H9 (cell line): ENCODE data around the gene SNED1. TPM values are rescaled to one million over a fixed set of nuclear protein-coding genes. Genes with fewer than 3 reads are reported as not detected.

Experiments used
- DNase-seq: peaks from one replicate; pipeline ENCODE4 v3.0.0-alpha.2; 2017
- H2AFZ ChIP-seq: one replicate; pipeline ENCODE4 v1.6.1; 2013; ENCODE audit warnings: mild to moderate bottlenecking, low read length, control low read depth, moderate library complexity
- H2AK5ac ChIP-seq: 2 replicates; pipeline ENCODE4 v1.6.1; 2013; ENCODE audit warnings: low read length, control low read depth, mixed read lengths; ENCODE audit not compliant: insufficient read length
- H2BK120ac ChIP-seq: one replicate; pipeline ENCODE4 v1.6.1; 2013; ENCODE audit warnings: low read depth, mild to moderate bottlenecking, low read length, control low read depth, inconsistent platforms; ENCODE audit not compliant: poor library complexity, severe bottlenecking
- H2BK12ac ChIP-seq: 2 replicates; pipeline ENCODE4 v1.6.1; 2013; ENCODE audit warnings: low read length, control low read depth, mixed read lengths, low read depth; ENCODE audit not compliant: insufficient read length
- H2BK15ac ChIP-seq: 2 replicates; pipeline ENCODE4 v1.6.1; 2013; ENCODE audit warnings: low read depth, low read length, control low read depth
- H2BK20ac ChIP-seq: one replicate; pipeline ENCODE4 v1.6.1; 2013; ENCODE audit warnings: low read depth, mild to moderate bottlenecking, low read length, control low read depth, inconsistent platforms; ENCODE audit not compliant: poor library complexity, severe bottlenecking
- H2BK5ac ChIP-seq: 2 replicates; pipeline ENCODE4 v1.6.1; 2013; ENCODE audit warnings: low read length, control low read depth, mixed read lengths; ENCODE audit not compliant: insufficient read length
- H3K14ac ChIP-seq: 2 replicates; pipeline ENCODE4 v1.6.1; 2013; ENCODE audit warnings: low read length, control low read depth; ENCODE audit not compliant: insufficient read depth
- H3K18ac ChIP-seq: 2 replicates; pipeline ENCODE4 v1.6.1; 2013; ENCODE audit warnings: low read depth, mild to moderate bottlenecking, mixed read lengths, low read length, control low read depth; ENCODE audit not compliant: insufficient read length
- H3K23ac ChIP-seq: 2 replicates; pipeline ENCODE4 v1.6.1; 2013; ENCODE audit warnings: low read length, control low read depth, mixed read lengths, low read depth; ENCODE audit not compliant: insufficient read length
- H3K23me2 ChIP-seq: 2 replicates; pipeline ENCODE4 v1.6.1; 2013; ENCODE audit warnings: low read depth, mild to moderate bottlenecking, mixed read lengths, low read length, control low read depth; ENCODE audit not compliant: insufficient read length, poor library complexity, severe bottlenecking
- H3K27ac ChIP-seq: 2 replicates; pipeline ENCODE4 v1.5.1; 2013; ENCODE audit warnings: low read length, control low read depth, mixed read lengths, low read depth; ENCODE audit not compliant: insufficient read length
- H3K27me3 ChIP-seq: 2 replicates; pipeline ENCODE4 v1.6.1; 2013; ENCODE audit warnings: low read length, control low read depth, inconsistent platforms; ENCODE audit not compliant: insufficient read depth
- H3K4ac ChIP-seq: 2 replicates; pipeline ENCODE4 v1.6.1; 2013; ENCODE audit warnings: low read depth, mild to moderate bottlenecking, control low read depth, inconsistent platforms, low read length, moderate library complexity
- H3K4me1 ChIP-seq: 2 replicates; pipeline ENCODE4 v1.6.1; 2013; ENCODE audit warnings: low read length, control low read depth, inconsistent platforms; ENCODE audit not compliant: insufficient read depth
- H3K4me2 ChIP-seq: 2 replicates; pipeline ENCODE4 v1.6.1; 2013; ENCODE audit warnings: low read length, control low read depth, mixed read lengths; ENCODE audit not compliant: insufficient read length, insufficient read depth
- H3K56ac ChIP-seq: 2 replicates; pipeline ENCODE4 v1.6.1; 2013; ENCODE audit warnings: low read depth, mild to moderate bottlenecking, mixed read lengths, low read length, control low read depth; ENCODE audit not compliant: insufficient read length
- H3K79me1 ChIP-seq: 2 replicates; pipeline ENCODE4 v1.6.1; 2013; ENCODE audit warnings: low read depth, mild to moderate bottlenecking, moderate library complexity, low read length, control low read depth, inconsistent platforms; ENCODE audit not compliant: insufficient read depth, poor library complexity, severe bottlenecking
- H3K79me2 ChIP-seq: 2 replicates; pipeline ENCODE4 v1.6.1; 2013; ENCODE audit warnings: low read length, control low read depth, inconsistent platforms; ENCODE audit not compliant: insufficient read depth
- H3K9ac ChIP-seq: 2 replicates; pipeline ENCODE4 v1.6.1; 2013; ENCODE audit warnings: low read length, control low read depth, mixed read lengths; ENCODE audit not compliant: insufficient read length; ENCODE audit errors: extremely low read depth
- H3K9me3 ChIP-seq: one replicate; pipeline ENCODE4 v1.6.1; 2013; ENCODE audit warnings: low read depth, low read length, inconsistent platforms; ENCODE audit not compliant: control insufficient read depth
- H3T11ph ChIP-seq: one replicate; pipeline ENCODE4 v1.6.1; 2013; ENCODE audit warnings: mild to moderate bottlenecking, low read length, control low read depth, inconsistent platforms
- H4K20me1 ChIP-seq: one replicate; pipeline ENCODE4 v1.6.1; 2013; ENCODE audit not compliant: control insufficient read depth, insufficient read length, insufficient read depth
- H4K5ac ChIP-seq: 2 replicates; pipeline ENCODE4 v1.6.1; 2013; ENCODE audit warnings: low read depth, mild to moderate bottlenecking, mixed read lengths, low read length, control low read depth; ENCODE audit not compliant: insufficient read length
- H4K8ac ChIP-seq: replicated peaks from 2 replicates; pipeline ENCODE4 v1.6.1; 2013; ENCODE audit warnings: low read length, control low read depth, mixed read lengths, low read depth; ENCODE audit not compliant: insufficient read length
- H4K91ac ChIP-seq: 2 replicates; pipeline ENCODE4 v1.6.1; 2013; ENCODE audit warnings: low read depth, mild to moderate bottlenecking, moderate library complexity, mixed read lengths, low read length, control low read depth; ENCODE audit not compliant: insufficient read length
- H3K27ac Mint-ChIP-seq, 3 experiments: 2 replicates in 2 of 3; 3 replicates in 1 of 3; pipeline ENCODE4 v1.8.0; 2020 to 2021; ENCODE audit warnings: mixed read lengths in 3 of 3, mild to moderate bottlenecking in 1 of 3, moderate library complexity in 1 of 3
- H3K27me3 Mint-ChIP-seq: 2 replicates; pipeline ENCODE4 v1.8.0; 2021; ENCODE audit warnings: low read depth, mild to moderate bottlenecking, moderate library complexity, mixed read lengths
- H3K36me3 Mint-ChIP-seq, 3 experiments: 2 replicates in 2 of 3; 3 replicates in 1 of 3; pipeline ENCODE4 v1.8.0; 2020 to 2021; ENCODE audit warnings: low read depth in 3 of 3, mixed read lengths in 3 of 3; ENCODE audit not compliant: insufficient read depth in 1 of 3
- H3K4me1 Mint-ChIP-seq, 2 experiments: 2 replicates each; pipeline ENCODE4 v1.8.0; 2020; ENCODE audit warnings: mixed read lengths in 2 of 2
- H3K4me3 Mint-ChIP-seq, 2 experiments: 2 replicates in 1 of 2; 3 replicates in 1 of 2; pipeline ENCODE4 v1.8.0; 2020 to 2021; ENCODE audit warnings: mild to moderate bottlenecking in 2 of 2, mixed read lengths in 2 of 2, moderate library complexity in 1 of 2
- H3K9me3 Mint-ChIP-seq, 2 experiments: 2 replicates in 1 of 2; 3 replicates in 1 of 2; pipeline ENCODE4 v1.8.0; 2020; ENCODE audit warnings: mild to moderate bottlenecking in 2 of 2, mixed read lengths in 2 of 2, moderate library complexity in 1 of 2
- CTCF ChIP-seq: fragments of 200-600 bp; sonication (generic); conservative IDR thresholded peaks from 3 replicates; pipeline ENCODE4 v1.8.0; 2021; ENCODE audit warnings: antibody characterized with exemption, mild to moderate bottlenecking
- WGBS: extraction: QIAGEN DNeasy Blood & Tissue Kit; methylation state at CpG from one replicate; pipeline ENCODE4 v1.1.7; 2013; ENCODE audit warnings: missing lambda C conversion rate, low lambda C conversion rate, mixed read lengths; ENCODE audit not compliant: insufficient read length; ENCODE audit errors: extremely low coverage; 5-methylcytosine and 5-hydroxymethylcytosine counted together
- total RNA-seq: library from RNA; stranded (reverse); gene quantifications from 2 replicates; pipeline ENCODE4 v1.2.1, GENCODE V29; 2021

Gene SNED1
- total RNA-seq, 1 experiment from 2014 or later: 2.5 TPM

- Histone ChIP-seq H3K14ac (no peak overlapping the region), H3K56ac (peak overlapping the region; percentile 58), H2AK5ac (no peak overlapping the region), H2BK20ac (no peak overlapping the region), H4K5ac (no peak overlapping the region), H2BK5ac (no peak overlapping the region), H3K23me2 (no peaks in the 10 kb centered on the region), H2BK120ac (no peak overlapping the region), H2BK15ac (no peak overlapping the region), H3K27ac (no peak overlapping the region), H4K8ac (no peak overlapping the region), H4K20me1 (no peaks in the 10 kb centered on the region), H3K4me2 (no peak overlapping the region), H3K4ac (no peak overlapping the region), H3K9me3 (no peaks in the 10 kb centered on the region), H3T11ph (no peak overlapping the region), H3K79me1 (no peaks in the 10 kb centered on the region), H3K79me2 (no peaks in the 10 kb centered on the region), H2BK12ac (no peak overlapping the region), H3K27me3 (no peaks in the 10 kb centered on the region), H3K23ac (no peak overlapping the region), H3K9ac (no peak overlapping the region), H2AFZ (no peak overlapping the region), H3K4me1 (no peaks in the 10 kb centered on the region), H4K91ac (no peak overlapping the region), H3K18ac (no peak overlapping the region)
- peaks cover 20 to 22% of the 10 kb centered on the region in 2 experiments for H3K9me3 Mint-ChIP-seq
- H3K27me3 Mint-ChIP-seq: peaks cover 18% of the 10 kb centered on the region
- peaks cover 2 to 9% (median 7%) of the 10 kb centered on the region in 3 experiments; a peak in 5 of 7 replicates for H3K36me3 Mint-ChIP-seq
- H3K4me3 Mint-ChIP-seq: no peak overlapping the region
- H3K4me1 Mint-ChIP-seq: no peaks in the 10 kb centered on the region
- WGBS: no CpG with 5 or more reads among the region's 7 CpGs
- no peak for TF ChIP-seq CTCF
- no peak overlapping the region for H3K27ac Mint-ChIP-seq
- no peak for DNase-seq
Measured at GRCh38 chr2:241030883-241031282, 32.5 kb downstream of the SNED1 start.
